Amniotic stem cell (primary cell): ENCODE measurements around the gene MPL.

Experiments used
- DNase-seq: peaks from one replicate; lab custom pipeline; 2025; lab: John Stamatoyannopoulos, UW

Gene MPL

DNA sequence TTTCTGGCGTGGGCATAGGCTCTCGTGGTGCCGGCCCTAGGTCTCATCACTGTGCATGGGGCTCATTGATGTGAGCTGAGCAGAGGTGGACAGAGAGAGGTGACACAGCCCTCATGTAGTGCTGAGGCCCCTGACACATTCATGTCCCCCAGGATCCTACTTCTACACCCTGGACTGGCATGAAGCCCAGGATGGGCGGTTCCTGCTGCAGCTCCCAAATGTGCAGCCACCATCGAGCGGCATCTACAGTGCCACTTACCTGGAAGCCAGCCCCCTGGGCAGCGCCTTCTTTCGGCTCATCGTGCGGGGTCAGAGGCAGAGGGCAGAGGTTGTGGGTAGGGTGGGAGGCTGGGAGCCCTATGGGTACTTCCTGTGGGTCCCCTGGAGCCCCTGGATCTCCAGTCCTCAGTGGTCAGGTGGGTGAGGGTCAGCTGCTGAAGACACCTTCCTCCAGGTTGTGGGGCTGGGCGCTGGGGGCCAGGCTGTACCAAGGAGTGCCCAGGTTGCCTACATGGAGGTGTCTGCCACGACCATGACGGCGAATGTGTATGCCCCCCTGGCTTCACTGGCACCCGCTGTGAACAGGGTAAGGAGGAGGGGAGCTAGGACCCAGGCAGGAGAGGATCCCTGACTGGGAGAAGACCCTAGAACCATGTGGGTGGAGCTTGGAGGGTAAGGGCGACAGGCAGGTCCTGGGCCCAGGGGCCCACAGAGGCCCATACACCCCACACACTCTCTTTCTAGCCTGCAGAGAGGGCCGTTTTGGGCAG, 30.7 kb upstream of the MPL start:
- DNase-seq = no peak

DNA sequence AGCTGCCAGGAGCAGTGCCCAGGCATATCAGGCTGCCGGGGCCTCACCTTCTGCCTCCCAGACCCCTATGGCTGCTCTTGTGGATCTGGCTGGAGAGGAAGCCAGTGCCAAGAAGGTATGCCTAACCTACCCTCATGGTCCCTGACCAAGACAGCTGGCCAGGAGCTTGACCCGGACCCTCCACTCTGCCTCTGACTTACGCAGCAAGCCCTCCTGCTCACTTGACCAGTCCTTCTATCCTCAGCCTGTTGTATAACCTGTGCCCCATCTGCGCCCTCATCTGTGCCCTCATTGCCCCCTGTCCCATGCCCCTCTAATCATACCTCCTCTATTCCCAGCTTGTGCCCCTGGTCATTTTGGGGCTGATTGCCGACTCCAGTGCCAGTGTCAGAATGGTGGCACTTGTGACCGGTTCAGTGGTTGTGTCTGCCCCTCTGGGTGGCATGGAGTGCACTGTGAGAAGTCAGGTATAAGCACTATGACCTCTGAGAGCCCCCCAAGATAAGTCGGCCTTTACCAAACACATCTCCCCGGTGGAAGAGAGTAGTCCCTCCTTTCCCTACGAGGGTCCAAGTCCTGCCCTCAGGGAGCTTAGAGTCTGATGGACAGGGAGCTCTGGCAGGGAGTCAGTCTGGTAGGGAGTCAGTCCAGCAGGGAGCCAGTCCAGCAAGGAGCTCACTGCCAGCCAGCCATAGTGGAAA, 30.0 kb upstream of the MPL start:
- no peak for DNase-seq

DNA sequence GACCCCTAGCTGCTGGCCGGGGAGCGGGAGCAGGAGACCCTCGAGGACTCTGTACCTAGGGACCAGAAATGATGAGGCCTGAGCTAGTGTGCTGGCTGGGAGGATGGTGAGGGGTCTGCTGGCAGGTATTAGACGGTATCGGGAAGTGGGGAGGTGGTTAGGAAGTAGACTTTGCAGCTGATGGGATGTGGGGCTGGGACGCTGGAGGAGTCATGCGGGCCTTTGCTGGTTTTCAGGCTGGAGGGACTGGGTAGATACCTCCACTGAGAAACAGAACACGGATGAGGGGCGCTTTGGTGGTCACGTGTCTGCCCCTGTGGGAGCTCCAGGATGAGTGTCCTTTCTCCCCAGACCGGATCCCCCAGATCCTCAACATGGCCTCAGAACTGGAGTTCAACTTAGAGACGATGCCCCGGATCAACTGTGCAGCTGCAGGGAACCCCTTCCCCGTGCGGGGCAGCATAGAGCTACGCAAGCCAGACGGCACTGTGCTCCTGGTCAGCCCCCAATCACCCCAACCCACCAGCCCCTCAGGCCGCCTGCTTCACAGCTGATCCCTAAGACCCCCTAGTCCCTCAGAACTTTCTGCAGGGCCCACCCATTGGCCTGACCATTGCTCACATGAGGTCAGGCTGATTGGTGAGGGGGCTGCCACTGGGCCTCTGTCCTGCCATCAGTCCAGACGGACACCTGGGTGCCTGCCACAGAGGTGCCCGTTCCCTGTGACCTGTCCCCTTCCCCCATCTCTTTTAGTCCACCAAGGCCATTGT, 28.8 kb upstream of the MPL start:
- no peak for DNase-seq

DNA sequence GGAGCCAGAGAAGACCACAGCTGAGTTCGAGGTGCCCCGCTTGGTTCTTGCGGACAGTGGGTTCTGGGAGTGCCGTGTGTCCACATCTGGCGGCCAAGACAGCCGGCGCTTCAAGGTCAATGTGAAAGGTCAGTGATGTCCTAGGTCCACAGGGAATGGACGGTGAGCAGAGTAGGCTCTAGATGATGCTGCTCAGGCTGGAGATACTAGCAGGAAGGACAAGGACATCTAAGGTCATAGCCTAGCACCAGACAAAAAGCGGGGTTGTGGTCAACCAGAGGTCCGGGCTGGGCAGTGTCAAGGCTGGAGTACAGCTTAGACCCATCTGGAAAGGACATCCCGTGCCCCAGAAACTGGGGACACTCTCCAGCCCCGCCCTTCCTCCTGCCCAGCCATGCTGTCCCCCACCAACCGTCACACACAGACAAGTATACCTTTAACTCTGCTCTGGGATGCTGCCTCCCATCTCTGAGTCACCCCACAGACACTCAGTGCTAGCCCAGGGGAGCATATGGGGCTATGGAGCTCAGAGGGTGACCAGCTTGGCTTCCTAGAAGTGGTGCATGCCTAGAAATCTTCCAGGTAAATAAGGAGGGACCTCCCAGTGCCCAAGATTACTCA, 28.1 kb upstream of the MPL start:
- no peak for DNase-seq

DNA sequence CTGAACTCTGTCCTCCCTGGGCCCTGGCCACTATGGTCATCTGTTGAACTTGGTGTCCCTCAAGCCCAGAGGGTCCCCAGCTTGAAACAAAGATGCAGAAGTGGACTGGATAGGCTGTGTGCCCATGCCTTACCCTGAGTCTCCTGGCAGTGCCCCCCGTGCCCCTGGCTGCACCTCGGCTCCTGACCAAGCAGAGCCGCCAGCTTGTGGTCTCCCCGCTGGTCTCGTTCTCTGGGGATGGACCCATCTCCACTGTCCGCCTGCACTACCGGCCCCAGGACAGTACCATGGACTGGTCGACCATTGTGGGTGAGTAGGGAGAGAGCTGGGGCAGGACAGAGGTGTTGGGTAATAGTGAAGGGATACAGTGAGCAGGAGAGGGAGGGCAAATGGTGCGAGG, 26.1 kb upstream of the MPL start:
- DNase-seq = no peak

DNA sequence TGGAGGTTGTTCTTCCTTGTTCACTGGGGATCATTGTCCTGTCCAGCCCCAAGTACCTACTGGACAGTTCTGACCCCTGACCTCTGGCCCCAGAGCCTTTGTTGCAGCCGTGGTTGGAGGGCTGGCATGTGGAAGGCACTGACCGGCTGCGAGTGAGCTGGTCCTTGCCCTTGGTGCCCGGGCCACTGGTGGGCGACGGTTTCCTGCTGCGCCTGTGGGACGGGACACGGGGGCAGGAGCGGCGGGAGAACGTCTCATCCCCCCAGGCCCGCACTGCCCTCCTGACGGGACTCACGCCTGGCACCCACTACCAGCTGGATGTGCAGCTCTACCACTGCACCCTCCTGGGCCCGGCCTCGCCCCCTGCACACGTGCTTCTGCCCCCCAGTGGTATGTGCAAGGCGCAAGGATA, 25.4 kb upstream of the MPL start:
- no peak for DNase-seq

DNA sequence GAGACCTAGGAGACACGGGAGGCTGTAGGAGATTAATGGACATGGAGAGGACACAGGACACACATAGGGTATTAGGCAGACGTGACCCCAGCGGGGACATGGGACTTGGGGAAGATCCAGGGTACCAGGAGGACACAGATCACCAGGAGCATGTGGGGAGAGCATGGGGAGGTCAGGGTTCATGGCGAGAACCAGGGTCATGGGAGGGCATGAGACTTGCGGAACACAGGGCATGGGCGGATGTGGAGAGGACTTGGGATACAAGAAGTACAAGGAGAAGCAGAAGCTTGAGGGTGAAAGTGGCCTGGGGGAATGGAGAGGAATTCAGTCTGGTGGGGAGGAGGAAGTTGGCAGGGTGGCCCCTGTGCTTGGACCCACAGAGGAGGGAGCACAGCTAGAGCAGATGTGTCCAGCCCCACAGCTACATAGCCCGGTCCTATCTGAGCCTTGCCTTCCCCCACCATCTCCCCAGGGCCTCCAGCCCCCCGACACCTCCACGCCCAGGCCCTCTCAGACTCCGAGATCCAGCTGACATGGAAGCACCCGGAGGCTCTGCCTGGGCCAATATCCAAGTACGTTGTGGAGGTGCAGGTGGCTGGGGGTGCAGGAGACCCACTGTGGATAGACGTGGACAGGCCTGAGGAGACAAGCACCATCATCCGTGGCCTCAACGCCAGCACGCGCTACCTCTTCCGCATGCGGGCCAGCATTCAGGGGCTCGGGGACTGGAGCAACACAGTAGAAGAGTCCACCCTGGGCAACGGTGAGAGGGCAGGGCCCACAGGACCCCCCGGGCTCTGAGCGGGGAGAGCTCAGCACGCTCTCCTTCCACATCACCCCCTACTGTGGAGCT, 24.7 kb upstream of the MPL start:
- DNase-seq = no peak

DNA sequence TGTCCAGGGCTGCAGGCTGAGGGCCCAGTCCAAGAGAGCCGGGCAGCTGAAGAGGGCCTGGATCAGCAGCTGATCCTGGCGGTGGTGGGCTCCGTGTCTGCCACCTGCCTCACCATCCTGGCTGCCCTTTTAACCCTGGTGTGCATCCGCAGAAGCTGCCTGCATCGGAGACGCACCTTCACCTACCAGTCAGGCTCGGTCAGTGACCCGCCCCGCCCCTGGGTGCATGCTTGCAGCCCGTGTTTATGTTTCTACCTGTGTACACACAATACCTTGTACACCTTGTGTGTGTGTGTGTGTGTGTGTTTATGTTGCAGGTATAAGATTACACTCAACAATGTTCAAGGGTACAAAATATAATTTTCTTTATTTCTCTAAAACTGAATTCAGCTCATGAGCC, 23.8 kb upstream of the MPL start:
- DNase-seq = no peak

DNA sequence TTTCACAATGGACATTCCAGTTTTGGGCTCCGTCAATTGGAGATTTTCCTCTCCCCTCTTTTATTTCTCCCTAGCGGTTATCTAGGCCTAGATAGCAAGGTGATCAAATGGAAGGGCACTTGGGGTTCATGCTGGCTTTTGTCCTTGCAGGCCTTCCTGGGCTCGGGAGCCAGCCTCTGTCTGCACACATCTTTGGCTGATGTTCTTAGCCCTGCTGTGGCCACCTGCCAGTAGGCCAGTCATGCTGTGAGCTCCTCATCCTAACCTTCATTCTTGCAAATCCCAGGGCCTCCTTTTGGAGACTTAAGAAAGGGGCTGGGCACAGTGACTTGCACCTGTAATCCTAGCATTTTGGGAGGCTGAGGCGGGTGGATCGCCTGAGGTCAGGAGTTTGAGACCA, 23.4 kb upstream of the MPL start:
- no peak for DNase-seq

DNA sequence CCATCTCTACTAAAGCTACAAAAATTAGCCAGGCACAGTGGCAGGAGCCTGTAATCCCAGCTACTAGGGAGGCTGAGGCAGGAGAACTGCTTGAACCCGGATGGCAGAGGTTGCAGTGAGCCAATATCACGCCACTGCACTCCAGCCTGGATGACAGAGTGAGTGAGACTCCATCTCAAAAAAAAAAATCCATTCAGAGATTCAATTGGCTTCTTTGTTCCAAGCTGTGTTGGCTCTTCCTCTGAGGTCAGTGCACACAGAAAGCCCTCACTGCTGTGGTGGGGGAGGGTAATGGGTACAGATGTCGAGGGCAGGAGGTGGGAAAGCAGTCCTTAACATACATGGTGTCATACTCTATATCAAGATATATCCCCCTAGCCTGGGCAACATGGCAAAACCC, 22.1 kb upstream of the MPL start:
- no peak for DNase-seq

DNA sequence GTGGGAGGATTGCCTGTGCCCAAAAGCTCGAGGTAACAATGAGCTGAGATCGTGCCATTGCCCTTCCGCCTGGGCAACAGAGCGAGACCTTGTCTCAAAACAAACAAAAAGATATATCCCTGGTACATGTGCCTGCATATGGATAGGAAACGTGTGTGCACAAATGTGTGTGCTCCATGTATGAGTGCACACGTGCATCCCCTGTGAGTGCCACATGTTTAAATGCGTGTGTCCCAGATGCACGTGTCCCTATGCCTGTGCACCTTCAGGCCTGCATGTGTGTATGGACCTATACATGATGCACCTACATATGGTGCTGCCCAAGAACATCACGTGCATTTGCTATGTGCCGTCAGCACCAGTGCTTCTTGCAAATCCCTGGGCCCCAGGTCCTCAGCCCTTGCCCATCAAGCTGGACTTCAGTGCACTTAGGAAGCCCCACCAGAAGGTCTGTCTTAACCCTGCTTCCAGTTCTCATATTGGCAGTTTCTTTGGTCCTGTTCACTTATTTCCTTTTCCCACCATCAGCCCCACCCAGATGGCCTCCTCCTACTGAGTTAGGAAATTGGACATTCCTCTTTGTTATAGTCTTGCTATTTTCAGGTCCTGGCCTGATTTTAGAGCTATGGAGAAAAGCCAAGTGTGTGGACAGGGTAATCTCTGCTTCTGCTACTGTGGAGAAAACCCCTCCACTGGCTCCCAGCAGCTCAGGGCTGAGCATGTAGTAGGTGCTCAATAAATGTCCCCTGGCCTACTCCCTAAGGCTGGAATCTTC, 21.5 kb upstream of the MPL start:
- DNase-seq = no peak

DNA sequence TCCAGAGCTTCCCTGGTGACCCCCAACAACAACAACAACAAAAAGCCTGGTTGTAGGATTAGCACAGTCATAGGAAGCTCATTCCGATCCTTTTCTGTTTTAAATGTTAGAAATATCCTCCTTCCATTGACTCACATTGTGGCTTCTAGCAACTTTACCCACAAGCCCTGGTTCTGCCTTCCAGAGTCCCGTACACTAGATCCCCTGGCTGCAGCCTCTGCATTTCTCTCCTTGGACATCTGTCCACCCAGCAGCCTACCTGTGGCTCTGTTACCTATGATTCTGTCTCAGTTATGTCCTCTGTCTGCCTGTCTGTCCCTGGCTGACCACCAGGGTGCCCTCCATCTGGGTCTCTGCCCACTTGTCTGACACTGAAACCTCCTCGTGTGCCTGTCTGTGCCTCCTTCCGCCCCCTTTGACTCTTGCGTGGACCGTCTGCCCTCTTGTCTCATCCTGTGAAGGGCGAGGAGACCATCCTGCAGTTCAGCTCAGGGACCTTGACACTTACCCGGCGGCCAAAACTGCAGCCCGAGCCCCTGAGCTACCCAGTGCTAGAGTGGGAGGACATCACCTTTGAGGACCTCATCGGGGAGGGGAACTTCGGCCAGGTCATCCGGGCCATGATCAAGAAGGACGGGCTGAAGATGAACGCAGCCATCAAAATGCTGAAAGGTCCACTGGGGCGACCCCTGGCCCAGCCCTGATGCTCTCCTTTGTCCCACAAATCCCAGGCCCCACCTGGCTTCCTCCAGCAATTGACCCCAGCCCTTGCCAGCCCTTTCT, 20.7 kb upstream of the MPL start:
- DNase-seq = no peak

DNA sequence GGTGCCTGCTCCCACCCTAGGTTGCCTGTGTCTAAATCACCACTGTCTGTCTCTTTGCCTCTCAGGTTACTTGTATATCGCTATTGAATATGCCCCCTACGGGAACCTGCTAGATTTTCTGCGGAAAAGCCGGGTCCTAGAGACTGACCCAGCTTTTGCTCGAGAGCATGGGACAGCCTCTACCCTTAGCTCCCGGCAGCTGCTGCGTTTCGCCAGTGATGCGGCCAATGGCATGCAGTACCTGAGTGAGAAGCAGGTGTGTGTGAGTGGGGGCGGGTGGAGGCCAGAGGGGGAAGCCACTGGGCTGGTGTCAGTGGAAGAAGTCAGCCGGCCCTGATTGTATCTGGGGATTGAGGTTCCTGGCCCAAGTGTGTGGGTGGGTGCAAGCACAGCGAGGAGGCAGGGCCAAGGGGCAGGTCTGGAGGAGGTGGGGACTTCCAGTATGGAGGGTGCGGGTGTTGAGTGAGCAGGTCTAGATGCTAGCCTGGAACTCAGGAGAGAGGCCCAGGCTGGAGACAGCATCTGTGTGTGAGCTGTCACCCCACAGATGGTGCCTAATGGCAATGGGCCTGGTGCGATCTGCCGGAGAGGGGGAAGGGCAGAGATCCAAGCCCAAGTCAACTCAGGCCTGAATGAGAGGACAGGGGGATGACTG, 19.7 kb upstream of the MPL start:
- DNase-seq = no peak

DNA sequence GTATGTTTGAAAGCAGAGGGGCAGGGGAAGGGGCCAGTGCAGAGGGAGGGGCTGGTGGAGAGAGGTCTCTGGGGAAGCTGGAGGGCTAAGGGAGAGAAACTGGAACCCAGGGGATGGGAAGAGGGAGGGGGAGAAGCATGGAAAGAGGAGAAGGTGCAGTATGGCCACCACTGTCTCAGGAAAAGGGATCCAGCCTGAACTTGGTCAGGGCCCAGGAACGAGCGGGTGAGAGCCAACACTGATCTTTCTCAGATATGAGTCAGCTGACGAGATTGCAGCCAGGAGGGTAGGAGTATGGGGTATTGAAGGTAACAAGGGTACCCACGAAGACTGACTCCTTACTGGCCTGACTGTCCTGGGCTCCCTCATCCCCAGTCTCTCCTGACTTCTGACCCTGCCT, 18.8 kb upstream of the MPL start:
- DNase-seq = no peak

DNA sequence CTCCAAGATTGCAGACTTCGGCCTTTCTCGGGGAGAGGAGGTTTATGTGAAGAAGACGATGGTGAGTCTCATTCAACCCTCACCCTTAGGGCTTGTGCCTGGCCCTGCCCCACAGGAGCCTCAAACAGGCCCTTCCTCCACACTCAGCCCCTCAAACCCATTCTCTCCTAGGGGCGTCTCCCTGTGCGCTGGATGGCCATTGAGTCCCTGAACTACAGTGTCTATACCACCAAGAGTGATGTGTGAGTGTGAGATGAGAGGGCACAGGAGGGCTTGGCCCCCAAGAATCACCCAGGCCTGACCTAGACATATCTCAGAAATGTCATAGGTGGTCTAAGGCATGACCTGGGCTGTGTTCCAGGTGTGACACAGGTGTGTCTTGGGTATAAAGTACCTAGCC, 18.3 kb upstream of the MPL start:
- no peak for DNase-seq

DNA sequence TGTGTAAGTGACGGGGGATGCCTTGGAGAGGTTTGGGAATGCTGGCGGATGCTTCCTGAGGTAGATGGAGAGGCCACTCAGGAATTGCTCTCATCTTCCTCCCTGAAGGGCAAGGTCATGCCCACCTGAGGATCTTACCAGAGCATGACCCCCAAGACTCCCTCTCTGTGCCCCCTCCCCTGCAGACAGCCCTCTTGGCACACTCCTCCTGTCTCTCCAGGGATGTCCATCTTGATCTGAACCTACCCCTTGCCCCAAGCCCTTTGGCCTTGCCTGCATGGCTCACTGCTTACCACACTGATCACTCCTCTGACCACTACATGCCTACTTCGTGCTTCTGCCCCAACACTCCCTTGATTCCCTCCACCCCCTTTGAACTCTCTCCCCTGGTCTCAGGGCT, 17.9 kb upstream of the MPL start:
- no peak for DNase-seq

DNA sequence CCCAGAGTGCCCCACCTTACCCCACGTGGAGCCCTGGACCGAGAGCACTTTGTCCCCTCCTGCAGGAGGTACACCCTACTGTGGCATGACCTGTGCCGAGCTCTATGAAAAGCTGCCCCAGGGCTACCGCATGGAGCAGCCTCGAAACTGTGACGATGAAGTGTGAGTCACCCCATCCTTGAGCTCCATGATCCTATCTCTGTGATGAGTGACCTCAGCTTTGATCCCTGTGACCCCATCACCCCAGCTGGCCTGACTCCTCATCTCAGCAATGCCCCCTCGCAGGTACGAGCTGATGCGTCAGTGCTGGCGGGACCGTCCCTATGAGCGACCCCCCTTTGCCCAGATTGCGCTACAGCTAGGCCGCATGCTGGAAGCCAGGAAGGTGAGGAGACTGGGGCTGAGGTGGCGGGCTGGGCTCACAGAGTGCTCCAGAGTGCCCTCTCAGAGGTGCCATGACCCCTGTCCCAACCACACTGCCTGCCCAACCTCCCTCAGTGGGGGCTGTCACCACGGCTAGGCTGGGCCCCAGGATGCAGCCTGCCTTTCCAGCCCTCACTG, 16.2 kb upstream of the MPL start:
- no peak for DNase-seq

DNA sequence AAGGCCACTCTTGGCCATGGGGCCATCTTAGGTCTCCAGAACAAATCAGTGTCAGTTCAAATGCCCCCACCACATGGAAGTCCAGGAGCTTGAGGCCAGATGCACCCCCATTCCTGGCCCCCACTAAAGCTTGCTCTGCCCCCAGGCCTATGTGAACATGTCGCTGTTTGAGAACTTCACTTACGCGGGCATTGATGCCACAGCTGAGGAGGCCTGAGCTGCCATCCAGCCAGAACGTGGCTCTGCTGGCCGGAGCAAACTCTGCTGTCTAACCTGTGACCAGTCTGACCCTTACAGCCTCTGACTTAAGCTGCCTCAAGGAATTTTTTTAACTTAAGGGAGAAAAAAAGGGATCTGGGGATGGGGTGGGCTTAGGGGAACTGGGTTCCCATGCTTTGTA, 15.1 kb upstream of the MPL start:
- no peak for DNase-seq

DNA sequence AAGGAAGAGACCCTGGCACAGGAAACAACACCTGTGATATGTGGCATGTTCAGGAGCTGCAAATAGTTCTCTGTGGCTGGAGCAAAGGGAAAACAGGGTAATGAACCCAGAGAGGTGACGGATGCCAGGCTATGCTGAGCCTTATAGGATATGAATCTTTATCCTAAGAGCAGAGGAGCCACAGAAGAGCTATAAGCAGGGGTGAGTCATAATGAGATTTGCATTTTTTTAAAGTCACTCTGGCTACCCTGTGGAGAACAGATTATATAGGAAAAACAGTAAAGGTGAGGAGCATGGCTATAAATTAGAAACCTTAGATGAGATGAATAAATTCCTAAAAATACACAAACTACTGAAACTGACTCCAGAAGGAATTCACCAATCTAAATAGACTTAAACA, 12.8 kb upstream of the MPL start:
- DNase-seq = no peak
